Lung (tissue), 12 donors: ENCODE measurements around the gene SEMA4D. TPM values are rescaled to one million over a fixed set of nuclear protein-coding genes. Genes with fewer than 3 reads are reported as not detected.

Source experiments
- ATAC-seq: fragments of 200-7000 bp; cut with Tn5 transposase; one replicate; pipeline ENCODE4 v1.9.1; 2020; ENCODE audit warnings: moderate number of reproducible peaks; ENCODE audit not compliant: insufficient read depth, low FRiP score
- DNase-seq, 3 donors: peaks; one replicate each; pipeline ENCODE4 v3.0.0-alpha.2; 2013 to 2017
- H3K27ac ChIP-seq, 2 donors: one replicate each; pipeline ENCODE4 v1.5.1; 2013; ENCODE audit warnings: mild to moderate bottlenecking in 2 of 2, moderate library complexity in 2 of 2, control low read depth in 1 of 2, inconsistent platforms in 1 of 2, low read depth in 1 of 2, low read length in 1 of 2
- H3K27me3 ChIP-seq, 3 donors: one replicate each; pipeline ENCODE4 v1.5.1; 2013; ENCODE audit warnings: low read length in 2 of 3; ENCODE audit not compliant: control insufficient read depth in 3 of 3, insufficient read depth in 3 of 3
- H3K36me3 ChIP-seq, 4 donors: one replicate each; pipeline ENCODE4 v1.5.1; 2013; ENCODE audit warnings: low read length in 4 of 4, mild to moderate bottlenecking in 1 of 4, moderate library complexity in 1 of 4; ENCODE audit not compliant: control insufficient read depth in 4 of 4, insufficient read depth in 4 of 4
- H3K4me1 ChIP-seq, 5 donors: one replicate each; pipeline ENCODE4 v1.5.1; 2013; ENCODE audit warnings: low read length in 5 of 5, mild to moderate bottlenecking in 2 of 5, moderate library complexity in 1 of 5; ENCODE audit not compliant: control insufficient read depth in 5 of 5, insufficient read depth in 5 of 5
- H3K4me3 ChIP-seq: one replicate; pipeline ENCODE4 v1.5.1; 2013; ENCODE audit warnings: mild to moderate bottlenecking, control low read depth, moderate library complexity
- H3K9ac ChIP-seq, 2 donors: one replicate each; pipeline ENCODE4 v1.5.1; 2013; ENCODE audit warnings: low read length in 2 of 2, control low read depth in 1 of 2; ENCODE audit not compliant: insufficient read depth in 1 of 2
- H3K9me3 ChIP-seq, 4 donors: one replicate each; pipeline ENCODE4 v1.5.1; 2013; ENCODE audit warnings: low read length in 3 of 4, mild to moderate bottlenecking in 1 of 4, moderate library complexity in 1 of 4; ENCODE audit not compliant: control insufficient read depth in 4 of 4, insufficient read depth in 3 of 4
- CTCF ChIP-seq: IDR thresholded peaks from 2 replicates; pipeline ENCODE4 v1.5.1; 2012; ENCODE audit warnings: mild to moderate bottlenecking; ENCODE audit errors: control extremely low read depth, extremely low read depth
- WGBS, 2 donors: extraction: QIAGEN DNeasy Blood & Tissue Kit; methylation state at CpG; one replicate each; pipeline ENCODE4 v1.1.7; 2013; 5-methylcytosine and 5-hydroxymethylcytosine counted together
- polyA plus RNA-seq, 2 donors: library from polyadenylated mRNA; stranded (reverse); fragments of 200-250 nt; gene quantifications; one replicate each; pipeline ENCODE4 v1.2.1, GENCODE V29; 2013
- total RNA-seq, 2 donors: library from RNA; depleted of rRNA in 1 of 2; stranded (reverse); fragments of >200 nt in 1 of 2; gene quantifications; one replicate each; pipeline ENCODE4 v1.2.1, GENCODE V29; 2014 to 2021
- donor health status: control.
- donor health status: control.
- donor health status: Bipolar disorder and iron deficiency.
- donor health status: healthy.
- donor health status: DM: yes; HTN: yes; CAD: no.

The SEMA4D gene
- total and polyA plus RNA-seq, 4 donors = 6.7 to 61.5 (median 29.0) TPM

DNA sequence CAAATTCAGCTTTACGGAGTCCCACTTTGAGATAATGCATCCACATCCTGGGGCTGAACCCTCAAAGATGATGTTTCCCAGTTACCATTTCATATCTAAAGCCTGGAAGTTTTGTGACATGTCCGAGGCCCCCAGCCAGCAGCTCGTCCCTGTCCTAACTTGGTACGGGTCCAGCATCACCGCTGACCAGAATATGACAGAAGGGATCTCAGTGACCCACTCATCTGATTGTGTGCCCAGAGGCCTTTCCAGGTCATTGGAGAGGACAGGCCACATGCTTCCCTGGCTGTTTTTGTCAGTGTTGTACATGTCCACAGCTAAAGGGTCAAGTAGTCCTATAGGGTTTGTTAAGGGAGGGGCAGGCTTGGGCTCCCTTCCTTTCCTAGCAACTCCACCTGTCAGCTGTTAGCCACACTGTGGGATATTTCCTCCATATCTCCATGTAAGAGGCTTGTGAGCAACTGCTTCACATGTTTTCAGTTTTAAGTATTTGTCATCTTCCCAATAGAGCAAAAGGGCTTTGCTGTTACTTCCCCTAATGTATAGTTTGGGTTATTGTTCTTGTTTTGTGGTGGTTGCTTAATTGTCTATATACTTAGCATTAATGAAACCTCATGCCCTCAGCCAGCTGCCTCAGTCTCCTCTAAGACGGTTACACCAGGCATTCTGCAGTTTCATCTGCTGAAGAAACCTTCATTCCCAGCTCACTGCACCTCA lies 146.2 kb downstream of the SEMA4D start:
- Histone ChIP-seq H3K9me3 (no peaks in the 10 kb centered on the region), H3K4me1 (peaks cover 0 to 3% (median 0%) of the 10 kb centered on the region in 5 donors), H3K4me3 (no peak overlapping the region), H3K27me3 (no peaks in the 10 kb centered on the region), H3K36me3 (peaks cover 37 to 72% (median 64%) of the 10 kb centered on the region in 4 donors), H3K9ac (no peak overlapping the region), H3K27ac (no peak overlapping the region)
- DNase-seq (no peak), ATAC-seq (no peak)
- no peak for TF ChIP-seq CTCF
- 90 to 92% methylated on average over 6 of the region's 6 CpGs for WGBS, 2 donors

DNA sequence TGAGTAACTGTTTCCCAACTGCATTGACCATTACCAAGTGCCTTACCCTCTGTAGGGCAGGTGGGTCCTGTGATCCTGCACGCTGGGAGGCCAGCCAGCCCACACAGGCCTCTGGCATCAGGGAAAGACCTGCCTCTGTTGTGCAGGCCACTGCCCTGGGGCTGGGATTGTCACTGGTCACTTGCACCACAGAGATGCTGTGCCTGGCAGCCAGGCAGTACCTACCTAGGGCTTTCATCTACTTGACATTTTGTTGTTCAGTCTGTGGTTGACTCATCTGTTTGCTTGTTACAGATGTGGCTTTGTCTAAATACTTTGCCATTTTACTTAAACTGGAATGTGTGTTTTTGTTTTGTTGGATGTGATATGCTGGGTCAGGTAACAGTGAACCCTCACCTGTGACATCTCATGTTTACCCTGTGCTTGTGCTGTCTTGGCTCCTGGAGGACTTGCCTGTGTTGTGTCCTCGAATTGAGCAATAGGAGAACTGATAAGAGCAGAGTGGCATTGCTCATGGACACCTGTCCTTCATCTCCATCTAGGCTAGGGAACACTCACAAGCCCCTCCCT lies 146.8 kb downstream of the SEMA4D start:
- no peaks in the 10 kb centered on the region for H3K27me3 ChIP-seq
- no peaks in the 10 kb centered on the region for H3K9me3 ChIP-seq
- DNase-seq (no peak), ATAC-seq (no peak)
- H3K27ac ChIP-seq = no peak overlapping the region
- 78 to 83% methylated on average over 2 of the region's 2 CpGs for WGBS, 2 donors
- peaks cover 37 to 75% (median 62%) of the 10 kb centered on the region in 4 donors for H3K36me3 ChIP-seq
- no peak for TF ChIP-seq CTCF
- H3K4me1 ChIP-seq = peaks cover 0 to 3% (median 0%) of the 10 kb centered on the region in 5 donors
- no peak overlapping the region for H3K9ac ChIP-seq
- H3K4me3 ChIP-seq = no peak overlapping the region

- H3K36me3 ChIP-seq = peaks cover 30 to 74% (median 66%) of the 10 kb centered on the region in 4 donors
- DNase-seq (no peak), ATAC-seq (no peak)
- TF ChIP-seq CTCF = no peak
- H3K9me3 ChIP-seq = no peaks in the 10 kb centered on the region
- H3K27me3 ChIP-seq = no peaks in the 10 kb centered on the region
- no peak overlapping the region for H3K9ac ChIP-seq
- WGBS, 2 donors = 95 to 98% methylated on average over 6 of the region's 6 CpGs
- H3K4me1 ChIP-seq = peaks cover 0 to 3% (median 0%) of the 10 kb centered on the region in 5 donors
- no peak overlapping the region for H3K4me3 ChIP-seq
- no peak overlapping the region for H3K27ac ChIP-seq
Measured at GRCh38 chr9:89349607-89350006, 148.3 kb downstream of the SEMA4D start.
